Hepatocyte (in vitro differentiated cells): ENCODE results near the gene CIITA. TPM values are rescaled to one million over a fixed set of nuclear protein-coding genes. Genes with fewer than 3 reads are reported as not detected.
A peak's percentile ranks its signal among the peaks of the same experiment; 100 is the strongest.

Experiments used
- DNase-seq: peaks from one replicate; pipeline ENCODE4 v3.0.0-alpha.2; 2016; ENCODE audit warnings: low spot score
- H2AFZ ChIP-seq: fragments of 200-600 bp; sonication (generic); 2 replicates; pipeline ENCODE4 v1.6.0; 2016; ENCODE audit warnings: antibody characterized with exemption, mild to moderate bottlenecking
- H3K27ac ChIP-seq: fragments of 200-600 bp; sonication (generic); 2 replicates; pipeline ENCODE4 v1.5.1; 2016; ENCODE audit warnings: mild to moderate bottlenecking
- H3K27me3 ChIP-seq: fragments of 200-600 bp; sonication (generic); 2 replicates; pipeline ENCODE4 v1.6.1; 2016
- H3K36me3 ChIP-seq: fragments of 200-600 bp; sonication (generic); replicated peaks from 2 replicates; pipeline ENCODE4 v1.5.1; 2016; ENCODE audit warnings: low read depth; ENCODE audit not compliant: insufficient read depth
- H3K4me1 ChIP-seq: fragments of 200-600 bp; sonication (generic); 2 replicates; pipeline ENCODE4 v1.5.1; 2016; ENCODE audit warnings: mild to moderate bottlenecking, moderate library complexity; ENCODE audit not compliant: insufficient read depth
- H3K4me2 ChIP-seq: fragments of 200-600 bp; sonication (generic); 2 replicates; pipeline ENCODE4 v1.6.0; 2016
- H3K4me3 ChIP-seq: fragments of 200-600 bp; sonication (generic); 2 replicates; pipeline ENCODE4 v1.5.1; 2016; ENCODE audit warnings: mild to moderate bottlenecking
- H3K79me2 ChIP-seq: fragments of 200-600 bp; sonication (generic); 2 replicates; pipeline ENCODE4 v1.6.0; 2017; ENCODE audit warnings: mild to moderate bottlenecking
- H3K9me2 ChIP-seq: fragments of 200-600 bp; sonication (generic); replicated peaks from 2 replicates; pipeline ENCODE4 v1.6.0; 2017; ENCODE audit warnings: mild to moderate bottlenecking; ENCODE audit not compliant: insufficient read depth
- H3K9me3 ChIP-seq: fragments of 200-600 bp; sonication (generic); 2 replicates; pipeline ENCODE4 v1.5.1; 2016; ENCODE audit warnings: low read depth, mild to moderate bottlenecking
- H4K20me1 ChIP-seq: fragments of 200-600 bp; sonication (generic); 2 replicates; pipeline ENCODE4 v1.6.0; 2016; ENCODE audit warnings: mild to moderate bottlenecking; ENCODE audit not compliant: insufficient read depth, poor library complexity, severe bottlenecking
- CTCF ChIP-seq: fragments of 200-600 bp; sonication (generic); IDR thresholded peaks from 2 replicates; pipeline ENCODE4 v1.5.1; 2016; ENCODE audit warnings: antibody characterized with exemption, mild to moderate bottlenecking; ENCODE audit not compliant: poor library complexity
- EZH2 ChIP-seq: fragments of 200-600 bp; sonication (generic); IDR thresholded peaks from 2 replicates; pipeline ENCODE4 v1.6.1; 2016; ENCODE audit warnings: antibody characterized with exemption, mild to moderate bottlenecking, borderline replicate concordance
- EZH2phosphoT487 ChIP-seq: fragments of 200-600 bp; sonication (generic); IDR thresholded peaks from one replicate; pipeline ENCODE4 v1.6.1; 2018; ENCODE audit warnings: antibody characterized with exemption, mild to moderate bottlenecking, low read depth, moderate library complexity; ENCODE audit not compliant: unreplicated experiment, severe bottlenecking
- WGBS: methylation state at CpG from one replicate; pipeline ENCODE4 v1.1.6; 2016; ENCODE audit warnings: low lambda C conversion rate; ENCODE audit errors: missing lambda C conversion rate; 5-methylcytosine and 5-hydroxymethylcytosine counted together
- polyA plus RNA-seq: library from polyadenylated mRNA; unstranded; fragments of >200 nt; fragmentation: Nextera tagmentation; extraction: Ambion mirVana; gene quantifications from 2 replicates; pipeline ENCODE4 v1.2.1, GENCODE V29; 2016
- total RNA-seq: library from RNA; depleted of rRNA; stranded (reverse); fragments of >200 nt; gene quantifications from 2 replicates; pipeline ENCODE4 v1.2.3, GENCODE V29; 2014

The CIITA gene
- total and polyA plus RNA-seq, 2 experiments from 2014 or later = 1.1 TPM; not detected in 1

GRCh38 chr16:10932959-10933710 lies 56.1 kb downstream of the CIITA start:
- H2AFZ ChIP-seq = no peak overlapping the region
- peaks cover 1% of the 10 kb centered on the region for H3K4me1 ChIP-seq
- no peaks in the 10 kb centered on the region for H3K9me2 ChIP-seq
- peaks cover 55% of the 10 kb centered on the region for H3K79me2 ChIP-seq
- peak overlapping the region; percentile 11 for H3K27ac ChIP-seq
- DNase-seq = no peak
- H3K4me2 ChIP-seq = no peak overlapping the region
- peaks cover 45% of the 10 kb centered on the region for H4K20me1 ChIP-seq
- H3K27me3 ChIP-seq = no peaks in the 10 kb centered on the region
- TF ChIP-seq CTCF (no peak), EZH2phosphoT487 (no peak), EZH2 (no peak)
- H3K9me3 ChIP-seq = no peaks in the 10 kb centered on the region
- 80% methylated on average over 11 of the region's 11 CpGs for WGBS
- no peak overlapping the region for H3K4me3 ChIP-seq
- H3K36me3 ChIP-seq = no peaks in the 10 kb centered on the region

- Histone ChIP-seq H3K9me3 (no peaks in the 10 kb centered on the region), H3K36me3 (no peaks in the 10 kb centered on the region), H4K20me1 (peaks cover 53% of the 10 kb centered on the region), H3K4me2 (no peak overlapping the region), H2AFZ (no peak overlapping the region), H3K27ac (no peak overlapping the region), H3K9me2 (no peaks in the 10 kb centered on the region), H3K79me2 (peaks cover 62% of the 10 kb centered on the region), H3K27me3 (no peaks in the 10 kb centered on the region), H3K4me1 (peaks cover 9% of the 10 kb centered on the region), H3K4me3 (no peak overlapping the region)
- TF ChIP-seq CTCF (no peak), EZH2phosphoT487 (no peak), EZH2 (no peak)
- DNase-seq = no peak
- 92% methylated on average over 8 of the region's 8 CpGs for WGBS
These were observed 56.9 kb downstream of the CIITA start for GRCh38 chr16:10933865-10934264.

DNA sequence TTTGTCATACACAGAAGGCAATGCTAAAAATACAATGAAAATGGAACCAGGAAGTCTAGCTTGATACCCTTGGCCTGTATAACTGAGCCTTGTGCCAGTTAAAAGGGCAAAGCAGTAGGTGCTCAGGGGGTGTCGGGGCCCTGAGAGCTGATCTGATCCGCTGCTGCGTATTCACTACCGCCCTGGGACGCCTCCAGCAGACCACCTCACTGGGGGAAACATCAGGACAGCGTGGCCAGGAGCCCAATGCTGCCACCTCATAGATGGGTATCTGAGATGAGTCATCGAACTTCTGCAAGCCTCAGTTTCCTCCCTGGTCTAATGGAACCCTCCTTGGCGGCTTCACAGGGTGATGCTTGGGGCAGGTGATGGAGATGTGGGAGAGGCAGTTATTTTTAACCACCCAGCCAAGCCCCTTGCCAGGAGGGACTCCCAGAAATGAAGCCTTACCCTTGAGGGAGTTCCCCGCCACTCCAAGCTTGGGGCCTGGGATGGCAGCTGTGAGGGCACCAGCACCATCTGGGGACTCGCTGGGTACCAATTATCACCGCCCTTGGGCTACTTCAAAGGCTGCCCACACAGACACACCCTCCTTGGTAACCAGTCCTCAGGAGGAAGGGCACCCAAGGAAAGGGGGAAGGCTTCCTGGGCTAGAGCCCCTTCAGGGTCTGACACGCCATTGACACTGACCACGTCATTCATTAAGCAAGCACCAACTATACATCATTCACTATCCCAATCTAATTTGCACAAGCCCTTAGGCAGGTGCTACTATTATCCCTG lies 57.5 kb downstream of the CIITA start:
- peaks cover 68% of the 10 kb centered on the region for H3K79me2 ChIP-seq
- TF ChIP-seq CTCF (no peak), EZH2 (no peak), EZH2phosphoT487 (no peak)
- H2AFZ ChIP-seq = no peak overlapping the region
- H3K4me2 ChIP-seq = no peak overlapping the region
- H3K4me1 ChIP-seq = peaks cover 15% of the 10 kb centered on the region
- H3K9me2 ChIP-seq = no peaks in the 10 kb centered on the region
- WGBS = 97% methylated on average over 13 of the region's 13 CpGs
- no peak for DNase-seq
- H4K20me1 ChIP-seq = peaks cover 59% of the 10 kb centered on the region
- no peaks in the 10 kb centered on the region for H3K36me3 ChIP-seq
- H3K27me3 ChIP-seq = no peaks in the 10 kb centered on the region
- no peak overlapping the region for H3K27ac ChIP-seq
- no peak overlapping the region for H3K4me3 ChIP-seq
- H3K9me3 ChIP-seq = no peaks in the 10 kb centered on the region
